OCI-LY1 (cell line): Measurements from ENCODE around the gene PLBD2.

Experiments
- EZH2 ChIP-seq: fragments of 200-600 bp; sonication (generic), shearing (Covaris generic); IDR thresholded peaks from 2 replicates; pipeline ENCODE4 v1.8.0; 2017; ENCODE audit warnings: borderline replicate concordance, mixed run types, mild to moderate bottlenecking, antibody characterized with exemption, low read length, moderate library complexity, mixed read lengths
- TF ChIP-seq, protein P1 (sequence below): fragments of 200-600 bp; sonication (generic), shearing (Covaris generic); IDR thresholded peaks from 2 replicates; pipeline ENCODE4 v1.5.1; 2017; ENCODE audit warnings: mild to moderate bottlenecking, antibody characterized with exemption, low read length, moderate library complexity, mixed read lengths

DNA sequence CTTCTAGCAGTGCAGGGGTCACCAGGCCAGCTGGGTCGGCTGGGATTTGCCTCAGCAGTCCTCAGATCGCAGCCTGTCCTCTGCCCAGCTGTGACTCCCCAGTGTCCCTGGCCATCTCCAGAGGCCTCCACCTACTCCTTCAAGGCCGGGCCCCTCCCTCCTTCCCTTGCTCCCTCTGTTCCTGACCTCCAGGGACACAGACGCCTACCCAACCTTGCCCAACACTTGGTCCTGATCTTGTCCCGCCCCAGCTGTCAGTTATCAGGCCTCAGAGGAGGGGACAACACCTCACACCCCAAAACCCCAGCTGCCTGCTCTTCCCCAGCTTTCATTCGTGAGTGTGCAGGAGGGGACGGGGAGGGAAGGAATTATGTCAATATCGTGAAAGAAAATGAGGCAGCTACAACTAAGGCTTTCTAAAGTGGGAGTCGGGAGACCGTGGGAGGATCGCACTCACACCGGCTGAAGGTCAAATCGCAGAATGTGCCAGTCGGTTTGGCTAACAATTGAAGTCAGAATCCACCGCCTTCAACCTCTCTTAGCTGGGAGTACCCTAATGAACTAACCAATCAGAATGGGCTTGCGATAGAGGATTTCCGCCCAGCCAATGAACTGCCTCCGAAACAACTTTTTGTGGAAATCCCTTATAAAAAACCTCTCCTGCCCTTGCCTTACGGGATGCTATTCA is 9.4 kb upstream of the PLBD2 start:
- TF ChIP-seq, protein P1, sequence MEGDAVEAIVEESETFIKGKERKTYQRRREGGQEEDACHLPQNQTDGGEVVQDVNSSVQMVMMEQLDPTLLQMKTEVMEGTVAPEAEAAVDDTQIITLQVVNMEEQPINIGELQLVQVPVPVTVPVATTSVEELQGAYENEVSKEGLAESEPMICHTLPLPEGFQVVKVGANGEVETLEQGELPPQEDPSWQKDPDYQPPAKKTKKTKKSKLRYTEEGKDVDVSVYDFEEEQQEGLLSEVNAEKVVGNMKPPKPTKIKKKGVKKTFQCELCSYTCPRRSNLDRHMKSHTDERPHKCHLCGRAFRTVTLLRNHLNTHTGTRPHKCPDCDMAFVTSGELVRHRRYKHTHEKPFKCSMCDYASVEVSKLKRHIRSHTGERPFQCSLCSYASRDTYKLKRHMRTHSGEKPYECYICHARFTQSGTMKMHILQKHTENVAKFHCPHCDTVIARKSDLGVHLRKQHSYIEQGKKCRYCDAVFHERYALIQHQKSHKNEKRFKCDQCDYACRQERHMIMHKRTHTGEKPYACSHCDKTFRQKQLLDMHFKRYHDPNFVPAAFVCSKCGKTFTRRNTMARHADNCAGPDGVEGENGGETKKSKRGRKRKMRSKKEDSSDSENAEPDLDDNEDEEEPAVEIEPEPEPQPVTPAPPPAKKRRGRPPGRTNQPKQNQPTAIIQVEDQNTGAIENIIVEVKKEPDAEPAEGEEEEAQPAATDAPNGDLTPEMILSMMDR = no peak
- no peak for TF ChIP-seq EZH2
